HG03060 (cell line): ENCODE results near the gene DNAJB4.
"Not testable (repeated sequence)": the region's sequence is repeated elsewhere in the genome, so short reads cannot be mapped to it uniquely, and the experiment has no call there.

Source experiments
- ATAC-seq: cut with Tn5 transposase; IDR thresholded peaks from one replicate; pipeline ENCODE4 v1.9.1; 2021; ENCODE audit warnings: low read depth, moderate number of reproducible peaks; ENCODE audit not compliant: unreplicated experiment

The DNAJB4 gene

GRCh38 chr1:78004719-78005447 is at the start of gene DNAJB4:
Gene DNAJB4 (plus strand): TSS chr1:78004939. CDS start chr1:78005111, 172 bp downstream.
- peak; percentile 99 for ATAC-seq

GRCh38 chr1:77955709-77956108 is 49.0 kb upstream of the DNAJB4 start:
- ATAC-seq: no peak

- no peak for ATAC-seq
Observed at GRCh38 chr1:77956464-77956863, 48.3 kb upstream of the DNAJB4 start.

- ATAC-seq: no peak
Observed at GRCh38 chr1:77958391-77958790, 46.3 kb upstream of the DNAJB4 start.

GRCh38 chr1:77958850-77959249 is 45.9 kb upstream of the DNAJB4 start:
- ATAC-seq: no peak

- no peak for ATAC-seq
Observed at GRCh38 chr1:77961392-77961791, 43.3 kb upstream of the DNAJB4 start.

- ATAC-seq: no peak
Observed at GRCh38 chr1:77966291-77966690, 38.4 kb upstream of the DNAJB4 start.

- no peak for ATAC-seq
Observed at GRCh38 chr1:77970192-77970591, 34.5 kb upstream of the DNAJB4 start.

- ATAC-seq: no peak
Observed at GRCh38 chr1:77972080-77972479, 32.7 kb upstream of the DNAJB4 start.

- ATAC-seq: no peak
Observed at GRCh38 chr1:77975386-77975785, 29.4 kb upstream of the DNAJB4 start.

GRCh38 chr1:77975907-77976306 is 28.8 kb upstream of the DNAJB4 start:
- no peak for ATAC-seq

- ATAC-seq: no peak
Observed at GRCh38 chr1:77976433-77977076, 28.2 kb upstream of the DNAJB4 start.

GRCh38 chr1:77977989-77978292 is 26.8 kb upstream of the DNAJB4 start:
- ATAC-seq: no peak

GRCh38 chr1:77978293-77978968 is 26.3 kb upstream of the DNAJB4 start:
- ATAC-seq: peak; percentile 54

GRCh38 chr1:77978969-77979876 is 25.5 kb upstream of the DNAJB4 start, which contains the start of gene FUBP1:
Gene FUBP1 (minus strand): TSS chr1:77979072. CDS start chr1:77979004, 68 bp downstream.
- peak; percentile 49 for ATAC-seq

GRCh38 chr1:77983352-77983996 is 21.3 kb upstream of the DNAJB4 start:
- ATAC-seq: not testable (repeated sequence)

- no peak for ATAC-seq
Observed at GRCh38 chr1:77983997-77984355, 20.8 kb upstream of the DNAJB4 start.

GRCh38 chr1:77984629-77985028 is 20.1 kb upstream of the DNAJB4 start:
- no peak for ATAC-seq

GRCh38 chr1:77986810-77987209 is 17.9 kb upstream of the DNAJB4 start:
- no peak for ATAC-seq

GRCh38 chr1:77987919-77988318 is 16.8 kb upstream of the DNAJB4 start:
- ATAC-seq: no peak
